Esophagus squamous epithelium (tissue), 4 donors: ENCODE results near the gene HBD.

ENCODE experiments used
- POLR2A ChIP-seq, 4 donors: fragments of 450-650 bp; IDR thresholded peaks; one replicate each; pipeline ENCODE4 v1.6.1; 2017; ENCODE audit warnings: antibody characterized with exemption in 4 of 4, mild to moderate bottlenecking in 4 of 4, moderate library complexity in 3 of 4
- TF ChIP-seq, protein P1 (sequence below), 6 experiments: fragments of 450-650 bp in 4 of 6; fragments of 200-600 bp in 2 of 6; sonication (generic) in 2 of 6; IDR thresholded peaks; one replicate each; pipeline ENCODE4 v1.5.1; 2016 to 2019; ENCODE audit warnings: antibody characterized with exemption in 6 of 6, mild to moderate bottlenecking in 4 of 6, moderate library complexity in 4 of 6

DNA sequence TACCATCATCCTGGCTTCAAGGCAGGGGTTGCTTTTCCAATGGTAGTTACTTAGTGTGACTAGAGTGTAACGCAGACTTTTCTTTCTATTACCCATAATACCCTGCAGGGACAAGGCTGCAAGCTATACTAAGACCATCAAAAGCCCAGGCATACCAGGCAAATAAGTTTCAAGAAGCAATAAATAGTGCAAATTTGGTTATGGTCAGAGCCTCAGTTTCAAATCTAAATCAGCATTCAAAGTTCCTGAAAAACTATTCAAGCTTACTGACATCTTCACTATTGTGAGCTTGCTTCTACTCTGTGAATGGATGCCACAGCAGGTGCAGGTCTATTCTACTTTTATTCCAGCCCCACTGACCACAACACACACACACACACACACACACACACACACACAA is 4.9 kb downstream of the HBD start:
- TF ChIP-seq, protein P1, sequence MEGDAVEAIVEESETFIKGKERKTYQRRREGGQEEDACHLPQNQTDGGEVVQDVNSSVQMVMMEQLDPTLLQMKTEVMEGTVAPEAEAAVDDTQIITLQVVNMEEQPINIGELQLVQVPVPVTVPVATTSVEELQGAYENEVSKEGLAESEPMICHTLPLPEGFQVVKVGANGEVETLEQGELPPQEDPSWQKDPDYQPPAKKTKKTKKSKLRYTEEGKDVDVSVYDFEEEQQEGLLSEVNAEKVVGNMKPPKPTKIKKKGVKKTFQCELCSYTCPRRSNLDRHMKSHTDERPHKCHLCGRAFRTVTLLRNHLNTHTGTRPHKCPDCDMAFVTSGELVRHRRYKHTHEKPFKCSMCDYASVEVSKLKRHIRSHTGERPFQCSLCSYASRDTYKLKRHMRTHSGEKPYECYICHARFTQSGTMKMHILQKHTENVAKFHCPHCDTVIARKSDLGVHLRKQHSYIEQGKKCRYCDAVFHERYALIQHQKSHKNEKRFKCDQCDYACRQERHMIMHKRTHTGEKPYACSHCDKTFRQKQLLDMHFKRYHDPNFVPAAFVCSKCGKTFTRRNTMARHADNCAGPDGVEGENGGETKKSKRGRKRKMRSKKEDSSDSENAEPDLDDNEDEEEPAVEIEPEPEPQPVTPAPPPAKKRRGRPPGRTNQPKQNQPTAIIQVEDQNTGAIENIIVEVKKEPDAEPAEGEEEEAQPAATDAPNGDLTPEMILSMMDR (IDR thresholded peaks at IDR 0.05): no peak
- no peak for TF ChIP-seq POLR2A (IDR thresholded peaks at IDR 0.05)
